ENCODE data around the gene OR5D13.

Gene OR5D13

GRCh38 chr11:55773138-55773537 is at the start of gene OR5D13:
TSS of gene OR5D13 (plus strand) at chr11:55773438. CDS start at chr11:55773438, 0 bp downstream.
- Histone ChIP-seq H3K4me1 (no peaks in the 10 kb centered on the region), H3K36me3 (no peaks in the 10 kb centered on the region), H3K9me3 (no peaks in the 10 kb centered on the region), H3K4me3 (no peak within 1 kb of the TSS), H3K27ac (no peak within 1 kb of the TSS), H3K27me3 (no peaks in the 10 kb centered on the region)
- no peak for DNase-seq
- intact Hi-C loops (cut with DNase I; ENCODE audit: low total_unique reads) = no loop called here
- TF ChIP-seq CTCF (IDR thresholded peaks at IDR 0.05) = no peak

- TF ChIP-seq CTCF (IDR thresholded peaks at IDR 0.05) = no peak
- no peak overlapping the region for H3K4me3 ChIP-seq
- no peaks in the 10 kb centered on the region for H3K36me3 ChIP-seq
- H3K9me3 ChIP-seq = no peaks in the 10 kb centered on the region
- no peaks in the 10 kb centered on the region for H3K27me3 ChIP-seq
- DNase-seq = no peak
- intact Hi-C loops (cut with DNase I; ENCODE audit: low total_unique reads) = no loop called here
- no peak overlapping the region for H3K27ac ChIP-seq
- H3K4me1 ChIP-seq = no peaks in the 10 kb centered on the region
Observed at GRCh38 chr11:55726715-55727324, 46.4 kb upstream of the OR5D13 start.

GRCh38 chr11:55732936-55733335 is 40.3 kb upstream of the OR5D13 start:
- H3K4me3 ChIP-seq = no peak overlapping the region
- no peaks in the 10 kb centered on the region for H3K27me3 ChIP-seq
- DNase-seq = no peak
- H3K36me3 ChIP-seq = no peaks in the 10 kb centered on the region
- no peaks in the 10 kb centered on the region for H3K4me1 ChIP-seq
- TF ChIP-seq CTCF (IDR thresholded peaks at IDR 0.05) = no peak
- intact Hi-C loops (cut with DNase I; ENCODE audit: low total_unique reads) = no loop called here
- no peaks in the 10 kb centered on the region for H3K9me3 ChIP-seq
- H3K27ac ChIP-seq = no peak overlapping the region

- intact Hi-C loops (cut with DNase I; ENCODE audit: low total_unique reads) = no loop called here
- DNase-seq = no peak
- H3K4me3 ChIP-seq = no peak overlapping the region
- no peak overlapping the region for H3K27ac ChIP-seq
- H3K36me3 ChIP-seq = no peaks in the 10 kb centered on the region
- H3K4me1 ChIP-seq = no peaks in the 10 kb centered on the region
- no peak for TF ChIP-seq CTCF (IDR thresholded peaks at IDR 0.05)
- no peaks in the 10 kb centered on the region for H3K27me3 ChIP-seq
- H3K9me3 ChIP-seq = no peaks in the 10 kb centered on the region
Observed at GRCh38 chr11:55791606-55792005, 18.4 kb downstream of the OR5D13 start.

- no peak overlapping the region for H3K27ac ChIP-seq
- H3K27me3 ChIP-seq = no peaks in the 10 kb centered on the region
- H3K36me3 ChIP-seq = no peaks in the 10 kb centered on the region
- H3K4me3 ChIP-seq = no peak overlapping the region
- no peak for TF ChIP-seq CTCF (IDR thresholded peaks at IDR 0.05)
- H3K9me3 ChIP-seq = no peaks in the 10 kb centered on the region
- DNase-seq = no peak
- intact Hi-C loops (cut with DNase I; ENCODE audit: low total_unique reads) = no loop called here
- H3K4me1 ChIP-seq = no peaks in the 10 kb centered on the region
Observed at GRCh38 chr11:55793321-55793720, 20.1 kb downstream of the OR5D13 start.

GRCh38 chr11:55795256-55795655 is 22.0 kb downstream of the OR5D13 start, which contains the start of gene OR5D14:
TSS of gene OR5D14 (plus strand) at chr11:55795556. CDS start at chr11:55795556, 0 bp downstream.
- no peak within 1 kb of the TSS for H3K27ac ChIP-seq
- no peaks in the 10 kb centered on the region for H3K9me3 ChIP-seq
- no peak within 1 kb of the TSS for H3K4me3 ChIP-seq
- H3K4me1 ChIP-seq = no peaks in the 10 kb centered on the region
- intact Hi-C loops (cut with DNase I; ENCODE audit: low total_unique reads) = no loop called here
- DNase-seq = no peak
- no peaks in the 10 kb centered on the region for H3K27me3 ChIP-seq
- no peak for TF ChIP-seq CTCF (IDR thresholded peaks at IDR 0.05)
- H3K36me3 ChIP-seq = no peaks in the 10 kb centered on the region
